ENCODE data around the gene ABCA4.

GRCh38 chr1:94043738-94044289 lies 77.1 kb downstream of the ABCA4 start:
- no peak for TF ChIP-seq CTCF (IDR thresholded peaks at IDR 0.05; ENCODE audit: borderline replicate concordance, extremely low read depth, low read length, poor library complexity, severe bottlenecking)
- TF ChIP-seq EZH2 (IDR thresholded peaks at IDR 0.05; ENCODE audit: borderline replicate concordance, low read depth, low read length, severe bottlenecking): no peak

All from DND-41 (cell line).